ENCODE results near the gene ATXN10.

- TF ChIP-seq POLR2A (IDR thresholded peaks at IDR 0.05) (no peak), CTCF (IDR thresholded peaks at IDR 0.05) (no peak)
These were observed 197.8 kb downstream of the ATXN10 start for GRCh38 chr22:45869340-45869847.
